Choroid plexus epithelial cell (primary cell): ENCODE data around the gene FUS.
"Not testable (repeated sequence)": the region's sequence is repeated elsewhere in the genome, so short reads cannot be mapped to it uniquely, and the experiment has no call there.

Source experiments
- DNase-seq: peaks from one replicate; pipeline ENCODE4 v3.0.0-alpha.2; 2010; ENCODE audit warnings: low read depth
- H3K4me3 ChIP-seq: 2 replicates; pipeline ENCODE4 v1.5.1; 2011; ENCODE audit warnings: low read depth, mild to moderate bottlenecking, control low read depth, low read length, moderate library complexity
- TF ChIP-seq, protein P1 (sequence below): conservative IDR thresholded peaks from 2 replicates; pipeline ENCODE4 v1.5.1; 2011; ENCODE audit warnings: low read depth, mild to moderate bottlenecking, control low read depth, inconsistent platforms, low read length, moderate library complexity

FUS gene

DNA sequence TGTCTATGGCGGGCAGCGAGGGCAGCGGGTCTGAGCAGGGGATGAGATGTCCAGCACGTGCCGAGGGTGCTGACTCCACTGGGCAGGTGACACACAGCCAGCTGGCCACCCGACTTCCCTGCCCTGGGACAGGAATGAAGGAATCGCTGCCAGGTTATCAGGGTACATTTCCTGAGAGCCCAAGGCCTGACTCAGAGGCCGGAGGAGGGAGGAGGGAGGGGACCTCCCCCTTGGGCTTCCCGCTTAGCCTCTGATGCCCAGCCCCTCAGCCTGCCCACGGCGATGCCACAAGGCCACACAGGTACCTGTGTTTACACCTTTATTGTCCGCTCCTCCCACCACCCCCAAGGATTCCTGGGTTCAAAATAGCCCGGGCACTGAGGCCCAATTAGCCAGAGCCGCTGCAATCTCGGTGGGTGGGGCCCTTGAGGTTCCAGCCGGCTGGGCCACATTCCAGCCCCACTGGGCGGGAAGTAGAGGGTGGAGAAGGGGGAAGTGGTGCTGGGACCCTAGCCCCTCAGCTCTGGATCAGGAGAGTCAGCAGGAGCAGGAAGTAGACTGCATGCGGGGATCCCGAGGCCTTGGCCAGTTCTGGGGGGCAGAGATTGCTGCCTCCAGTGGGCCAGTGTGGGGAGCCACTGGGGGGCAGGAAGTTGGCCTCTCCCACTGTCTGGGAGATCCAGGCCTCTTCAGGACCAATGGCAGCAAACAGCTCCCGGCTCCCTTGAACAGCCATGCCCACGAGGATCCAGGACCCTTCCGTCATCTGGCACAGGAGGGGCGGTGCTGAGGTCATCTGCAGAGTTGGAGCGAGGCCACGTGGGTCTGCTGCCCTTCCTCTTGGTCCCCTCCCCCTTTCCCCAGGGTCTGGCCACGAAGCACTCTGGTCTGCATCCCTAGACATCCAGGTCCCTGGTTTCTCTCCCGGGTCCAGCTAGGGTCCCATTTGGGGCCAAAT is 41.0 kb upstream of the FUS start:
- peak; percentile 51 for DNase-seq
- H3K4me3 ChIP-seq, result no peak overlapping the region
- TF ChIP-seq, protein P1, sequence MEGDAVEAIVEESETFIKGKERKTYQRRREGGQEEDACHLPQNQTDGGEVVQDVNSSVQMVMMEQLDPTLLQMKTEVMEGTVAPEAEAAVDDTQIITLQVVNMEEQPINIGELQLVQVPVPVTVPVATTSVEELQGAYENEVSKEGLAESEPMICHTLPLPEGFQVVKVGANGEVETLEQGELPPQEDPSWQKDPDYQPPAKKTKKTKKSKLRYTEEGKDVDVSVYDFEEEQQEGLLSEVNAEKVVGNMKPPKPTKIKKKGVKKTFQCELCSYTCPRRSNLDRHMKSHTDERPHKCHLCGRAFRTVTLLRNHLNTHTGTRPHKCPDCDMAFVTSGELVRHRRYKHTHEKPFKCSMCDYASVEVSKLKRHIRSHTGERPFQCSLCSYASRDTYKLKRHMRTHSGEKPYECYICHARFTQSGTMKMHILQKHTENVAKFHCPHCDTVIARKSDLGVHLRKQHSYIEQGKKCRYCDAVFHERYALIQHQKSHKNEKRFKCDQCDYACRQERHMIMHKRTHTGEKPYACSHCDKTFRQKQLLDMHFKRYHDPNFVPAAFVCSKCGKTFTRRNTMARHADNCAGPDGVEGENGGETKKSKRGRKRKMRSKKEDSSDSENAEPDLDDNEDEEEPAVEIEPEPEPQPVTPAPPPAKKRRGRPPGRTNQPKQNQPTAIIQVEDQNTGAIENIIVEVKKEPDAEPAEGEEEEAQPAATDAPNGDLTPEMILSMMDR, result no peak

DNA sequence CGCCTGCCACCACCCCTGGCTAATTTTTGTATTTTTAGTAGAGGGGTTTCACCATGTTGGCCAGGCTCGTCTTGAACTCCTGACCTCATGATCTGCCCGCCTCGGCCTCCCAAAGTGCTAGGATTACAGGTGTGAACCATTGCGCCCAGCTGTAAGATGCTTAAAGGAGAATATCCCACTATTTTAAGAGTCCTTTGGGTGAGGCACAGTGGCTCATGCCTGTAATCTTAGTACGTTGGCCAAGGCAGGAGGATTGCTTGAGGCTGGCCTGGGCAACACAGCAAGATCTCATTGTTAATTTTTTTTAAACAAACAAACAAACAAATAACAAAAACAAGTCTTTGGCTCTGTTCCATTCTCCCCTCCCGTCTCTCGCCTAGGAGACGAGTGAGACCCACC is 38.9 kb upstream of the FUS start:
- DNase-seq, H3K4me3 ChIP-seq: not testable (repeated sequence)

DNA sequence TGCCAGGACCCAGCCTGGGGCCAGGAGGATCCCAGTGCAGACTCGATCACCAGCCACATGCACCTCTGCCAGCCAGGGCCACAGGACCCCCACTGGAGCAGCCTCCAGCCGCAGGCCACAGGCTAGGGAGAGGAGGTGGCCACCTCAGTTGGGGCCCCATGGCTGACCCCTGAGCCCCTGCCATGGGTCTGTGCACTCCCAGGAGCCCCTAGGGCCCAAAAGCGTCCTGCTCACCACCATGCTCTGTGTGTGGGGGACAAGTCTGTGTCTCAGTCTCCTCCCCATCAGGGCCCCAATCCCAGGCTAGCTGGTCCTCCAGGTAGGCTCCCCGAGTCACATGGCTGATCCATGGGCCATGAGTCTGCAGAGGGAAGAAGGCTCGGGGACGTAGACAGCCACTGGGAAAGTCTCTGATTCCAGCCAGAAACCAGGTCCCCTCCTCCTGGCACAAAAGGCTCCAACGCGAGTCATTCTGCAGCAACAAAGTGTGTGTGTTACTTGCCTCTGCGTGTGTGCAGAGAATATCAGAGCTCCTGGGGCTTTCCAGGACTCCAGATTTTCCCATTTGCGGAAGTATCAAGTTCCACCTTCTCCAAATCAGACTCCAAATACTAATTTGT is 38.3 kb upstream of the FUS start:
- no peak for DNase-seq
- peak overlapping the region; percentile 44 for H3K4me3 ChIP-seq
- TF ChIP-seq, protein P1, result no peak

DNA sequence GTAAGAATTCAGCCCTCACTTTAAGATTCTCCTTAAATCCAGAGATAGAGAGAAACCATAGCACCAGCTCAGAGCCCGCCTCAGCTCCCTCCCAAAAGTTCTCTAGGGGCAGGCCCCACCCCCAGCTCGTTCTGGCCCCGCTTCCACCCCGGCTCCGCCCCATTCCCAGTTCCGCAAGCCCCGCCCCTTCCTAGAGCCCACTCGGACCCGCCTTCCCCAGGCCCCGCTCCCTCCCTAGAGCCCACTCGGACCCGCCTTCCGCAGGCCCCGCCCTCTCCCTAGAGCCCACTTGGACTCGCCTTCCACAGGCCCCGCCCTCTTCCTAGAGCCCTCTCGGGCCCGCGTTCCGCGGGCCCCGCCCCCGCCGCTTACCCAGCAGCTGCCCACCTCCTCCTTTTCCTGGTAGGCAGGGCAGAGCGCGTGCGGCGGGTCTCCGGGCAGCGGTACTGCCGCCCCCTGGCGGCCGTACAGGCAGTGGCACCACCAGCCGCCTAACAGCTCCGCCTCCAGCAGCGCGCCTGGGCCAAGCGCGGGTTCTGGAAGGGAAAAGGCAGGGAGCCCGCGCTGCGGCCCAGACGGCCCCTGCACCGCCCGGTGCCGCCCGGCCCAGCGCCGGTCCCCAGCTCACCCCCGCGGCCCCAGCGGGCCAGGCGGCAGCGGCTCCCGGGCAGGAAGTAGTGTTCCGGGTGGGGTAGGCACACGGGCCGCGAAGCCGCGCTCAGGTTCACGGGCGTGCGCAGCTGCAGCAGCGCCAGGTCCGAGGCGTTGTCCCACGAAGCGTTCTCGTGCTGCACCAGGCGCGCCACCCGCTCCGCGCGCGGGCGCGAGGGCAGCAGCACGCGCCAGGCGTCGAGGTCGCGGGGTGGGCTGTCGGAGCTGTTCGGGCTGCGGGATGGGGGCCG is 37.6 kb upstream of the FUS start:
- peak; percentile 99 for DNase-seq
- peak overlapping the region; percentile 47 for H3K4me3 ChIP-seq
- TF ChIP-seq, protein P1, result peak; percentile 78

DNA sequence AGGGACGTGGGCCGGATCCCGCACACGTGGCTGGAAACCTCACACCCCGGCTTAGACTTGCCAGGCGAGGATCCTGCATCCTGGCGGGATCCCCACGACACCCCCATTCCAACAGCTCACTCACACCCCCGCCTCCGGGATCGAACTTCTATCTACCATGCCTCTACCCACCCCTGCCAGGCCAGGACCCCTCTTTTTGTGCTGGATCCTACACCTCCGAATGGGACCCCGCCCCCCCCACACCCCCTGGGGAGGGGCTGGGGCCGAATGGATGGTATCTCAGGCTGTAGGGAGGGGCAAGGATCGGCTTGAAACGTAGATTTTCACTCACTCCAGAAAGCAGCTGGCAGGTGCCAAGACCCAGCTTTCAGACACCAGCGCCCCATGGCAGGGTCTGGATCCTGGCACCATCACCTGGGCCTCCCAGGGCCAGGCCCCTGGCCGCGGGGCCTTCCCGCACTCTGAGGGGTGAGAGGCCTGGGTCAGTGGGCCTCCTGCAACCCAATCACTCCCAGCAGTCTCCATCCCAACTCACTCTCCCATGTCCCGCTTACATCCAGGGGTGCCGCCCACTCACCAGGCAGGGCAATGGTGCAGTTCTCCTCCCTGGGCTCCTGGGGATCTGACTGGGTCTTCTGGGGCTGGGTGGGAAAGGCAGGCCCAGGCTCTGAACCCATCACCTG is 36.8 kb upstream of the FUS start:
- no peak for DNase-seq
- TF ChIP-seq, protein P1, result no peak
- H3K4me3 ChIP-seq, result peak overlapping the region; percentile 47

DNA sequence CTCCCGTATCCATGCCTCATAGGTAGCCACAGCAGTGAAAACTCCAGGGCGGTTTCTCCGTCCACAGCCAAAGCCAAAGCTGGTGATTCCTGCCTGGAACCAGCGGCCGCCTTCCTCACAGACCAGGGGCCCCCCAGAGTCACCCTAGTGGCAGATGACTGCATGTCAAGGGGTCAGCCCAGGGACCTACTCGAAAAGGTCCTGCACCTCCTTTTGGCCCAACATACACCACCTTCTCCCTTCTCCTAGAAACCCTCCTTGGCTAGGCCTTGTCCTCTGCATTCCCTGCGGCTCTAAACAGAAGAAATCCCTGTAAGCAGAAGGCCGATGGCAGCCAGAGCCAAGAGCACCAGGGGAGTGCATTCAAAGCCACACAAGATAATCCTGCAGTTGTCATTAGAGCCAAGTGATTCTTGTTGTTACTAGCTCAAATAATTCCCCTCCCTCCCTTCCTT is 36.2 kb upstream of the FUS start:
- TF ChIP-seq, protein P1, result no peak
- no peak overlapping the region for H3K4me3 ChIP-seq
- DNase-seq, result no peak

DNA sequence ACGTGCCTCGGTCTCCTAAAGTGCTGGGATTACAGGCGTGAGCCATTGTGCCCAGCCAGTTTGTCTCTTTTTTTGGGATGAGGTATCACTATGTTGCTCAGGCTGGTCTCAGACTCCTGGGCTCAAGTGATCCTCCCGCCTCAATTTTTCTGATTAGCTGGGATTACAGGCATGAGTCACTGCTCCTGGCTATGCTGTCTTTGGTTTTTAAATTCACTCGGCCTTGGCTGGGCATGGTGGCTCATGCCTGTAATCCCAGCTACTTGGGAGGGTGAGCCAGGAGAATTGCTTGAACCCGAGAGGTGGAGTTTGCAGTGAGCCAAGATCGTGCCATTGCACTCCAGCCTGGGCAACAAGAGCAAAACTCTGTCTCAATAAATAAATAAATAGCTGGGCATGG is 35.5 kb upstream of the FUS start:
- DNase-seq, H3K4me3 ChIP-seq: not testable (repeated sequence)
